GM20431 (cell line): Measurements from ENCODE around the gene LOC128125822.

Experiments
- in situ Hi-C: fragments of 300-500 bp; cut with MseI, MboI; formaldehyde crosslinking; loops from one replicate; pipeline ENCODE4 v1.15.0; 2020; ENCODE audit warnings: low sequenced_read_pairs; ENCODE audit not compliant: unreplicated experiment

LOC128125822 gene

DNA sequence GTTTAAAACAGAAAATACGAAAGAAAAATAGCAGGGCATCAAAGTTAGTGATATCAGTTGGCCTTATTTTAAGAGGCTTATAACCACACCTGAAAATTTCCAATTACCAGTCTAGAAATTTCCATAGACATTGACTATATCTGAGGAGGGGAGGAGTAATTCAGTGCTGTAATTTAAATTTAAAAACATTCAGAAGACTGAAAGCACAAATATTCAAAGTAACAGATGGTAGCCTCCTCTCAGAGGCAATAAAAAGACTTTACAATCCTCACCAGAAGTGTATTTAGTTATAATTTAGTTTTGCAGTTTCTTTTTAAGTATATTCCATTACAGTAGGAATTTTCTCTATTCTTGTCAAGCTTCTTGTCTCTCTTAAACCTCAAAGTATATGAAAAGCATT lies 18.4 kb upstream of the LOC128125822 start:
- in situ Hi-C loops: loop anchor here (25.0 kb wide), 1 partner anchor 192 kb away; no protein-coding TSS in a partner anchor

DNA sequence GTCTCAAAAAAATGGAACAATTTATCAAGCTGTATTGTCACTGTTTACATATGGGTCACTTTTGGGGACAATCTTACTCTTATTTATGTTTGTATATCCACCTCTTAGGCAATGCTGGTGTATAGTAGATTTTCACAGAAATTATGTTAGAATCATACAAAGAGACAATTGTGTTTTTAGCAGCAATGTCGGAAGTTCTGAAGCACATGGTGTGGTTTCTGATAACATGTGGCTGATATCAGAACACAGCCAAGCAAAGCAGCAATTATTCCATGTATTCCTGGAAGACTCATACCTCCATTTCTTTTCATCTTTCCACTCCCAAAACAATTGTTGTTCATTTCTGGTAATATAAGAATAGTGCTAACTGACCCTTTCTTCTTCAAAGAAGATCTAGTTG lies 17.5 kb upstream of the LOC128125822 start:
- in situ Hi-C loops: loop anchor here (25.0 kb wide), 1 partner anchor 192 kb away; no protein-coding TSS in a partner anchor

DNA sequence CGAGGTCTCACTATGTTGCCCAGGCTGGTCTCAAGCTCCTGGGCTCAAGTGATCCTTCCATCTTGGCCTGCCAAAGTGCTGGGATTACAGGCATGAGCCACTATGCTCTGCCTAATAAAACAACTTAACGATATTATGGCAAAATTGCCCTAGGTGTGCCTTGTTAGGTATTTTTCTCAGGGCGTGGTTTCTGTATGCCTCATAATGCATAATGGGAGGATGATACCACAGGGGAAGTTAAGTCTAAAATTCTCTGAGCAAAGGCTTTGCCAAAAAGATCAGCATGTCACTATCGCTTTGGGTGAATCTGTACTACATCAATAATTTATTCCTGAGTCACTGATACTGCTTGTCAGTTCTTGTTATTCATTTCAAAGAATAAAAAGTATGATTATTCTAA lies 15.9 kb upstream of the LOC128125822 start:
- in situ Hi-C loops: loop anchor here (25.0 kb wide), 1 partner anchor 194 kb away; no protein-coding TSS in a partner anchor

DNA sequence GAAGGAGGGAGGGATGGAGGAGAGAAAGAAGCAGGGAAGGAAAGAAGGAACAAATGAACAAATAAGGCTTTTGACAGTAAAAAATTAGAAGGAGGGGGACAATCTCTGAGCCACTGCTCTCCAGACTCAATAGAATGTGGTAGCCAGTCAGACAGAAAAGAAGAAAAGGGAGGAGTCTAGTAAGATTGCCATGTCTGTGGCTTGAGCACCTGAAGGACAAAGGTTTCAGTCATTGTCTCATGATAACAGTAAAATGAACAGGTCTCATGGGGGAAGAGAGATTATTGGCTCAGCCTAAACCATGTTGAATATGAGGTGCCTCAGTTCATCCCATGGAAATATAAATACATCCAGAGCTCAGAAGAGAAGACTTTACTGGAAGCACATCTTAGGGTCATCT lies 14.0 kb upstream of the LOC128125822 start:
- in situ Hi-C loops: loop anchor here (25.0 kb wide), 1 partner anchor 196 kb away; no protein-coding TSS in a partner anchor

DNA sequence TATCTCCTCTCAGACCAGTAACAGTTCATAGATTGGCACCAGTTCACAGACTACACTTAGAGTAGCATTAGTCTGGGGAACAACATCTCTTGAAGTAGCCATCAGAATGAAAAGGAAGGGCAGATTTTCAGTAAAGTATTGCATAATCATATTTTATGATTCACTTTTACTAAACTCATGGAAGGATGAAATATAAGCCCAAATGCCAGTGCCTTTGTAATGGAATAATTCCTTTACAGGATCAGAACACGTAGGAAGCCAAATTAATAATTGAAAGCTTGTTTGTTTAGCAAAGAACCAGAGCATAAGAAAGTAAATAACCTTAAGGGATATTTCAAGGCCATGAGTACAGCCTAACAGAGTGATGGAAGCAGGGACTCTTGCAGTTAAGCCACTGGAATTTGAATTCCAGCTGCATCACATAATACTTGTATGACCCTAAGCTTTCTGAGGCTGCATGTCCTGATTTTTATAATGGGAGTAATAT lies 11.4 kb upstream of the LOC128125822 start:
- in situ Hi-C loops: loop anchor here (25.0 kb wide), 1 partner anchor 199 kb away; no protein-coding TSS in a partner anchor

DNA sequence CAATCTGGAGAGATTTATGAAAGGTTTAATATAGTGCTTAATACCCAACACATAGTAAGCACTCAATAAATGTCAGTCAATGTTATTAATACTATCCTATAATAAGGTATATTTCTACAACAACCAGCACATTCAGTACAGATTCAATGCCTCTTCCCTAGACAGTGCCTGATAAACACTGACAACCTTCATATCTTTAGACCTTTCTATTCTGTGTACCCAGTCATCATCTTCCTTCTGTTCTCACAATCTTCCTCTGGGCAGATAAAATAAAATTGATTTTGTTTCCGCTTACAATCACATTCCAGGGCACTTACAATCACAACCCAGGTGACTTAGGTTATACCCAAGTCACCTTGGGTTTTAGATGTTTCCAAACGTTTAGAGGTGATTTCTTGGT lies 11.0 kb upstream of the LOC128125822 start:
- in situ Hi-C loops: loop anchor here (25.0 kb wide), 1 partner anchor 199 kb away; no protein-coding TSS in a partner anchor

DNA sequence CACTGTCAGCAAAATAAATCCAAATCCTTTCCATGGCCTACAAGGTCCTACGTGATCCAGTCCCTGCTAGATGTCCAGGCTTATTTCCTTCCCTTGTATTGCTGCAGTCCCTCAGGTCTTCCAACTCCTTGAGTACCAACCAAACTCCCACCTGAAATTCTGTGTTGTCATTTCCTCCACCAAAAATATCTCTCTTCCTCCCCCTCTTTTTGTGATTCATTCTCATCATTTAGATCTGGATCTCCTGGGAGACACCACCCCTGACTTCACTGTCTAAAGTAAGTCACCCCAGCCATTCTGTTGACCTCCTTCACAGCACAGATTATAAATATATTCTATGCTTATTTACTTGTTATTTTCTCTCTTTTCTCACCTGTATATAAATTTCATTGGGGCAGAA lies 9.0 kb upstream of the LOC128125822 start:
- in situ Hi-C loops: loop anchor here (25.0 kb wide), 1 partner anchor 201 kb away; no protein-coding TSS in a partner anchor

DNA sequence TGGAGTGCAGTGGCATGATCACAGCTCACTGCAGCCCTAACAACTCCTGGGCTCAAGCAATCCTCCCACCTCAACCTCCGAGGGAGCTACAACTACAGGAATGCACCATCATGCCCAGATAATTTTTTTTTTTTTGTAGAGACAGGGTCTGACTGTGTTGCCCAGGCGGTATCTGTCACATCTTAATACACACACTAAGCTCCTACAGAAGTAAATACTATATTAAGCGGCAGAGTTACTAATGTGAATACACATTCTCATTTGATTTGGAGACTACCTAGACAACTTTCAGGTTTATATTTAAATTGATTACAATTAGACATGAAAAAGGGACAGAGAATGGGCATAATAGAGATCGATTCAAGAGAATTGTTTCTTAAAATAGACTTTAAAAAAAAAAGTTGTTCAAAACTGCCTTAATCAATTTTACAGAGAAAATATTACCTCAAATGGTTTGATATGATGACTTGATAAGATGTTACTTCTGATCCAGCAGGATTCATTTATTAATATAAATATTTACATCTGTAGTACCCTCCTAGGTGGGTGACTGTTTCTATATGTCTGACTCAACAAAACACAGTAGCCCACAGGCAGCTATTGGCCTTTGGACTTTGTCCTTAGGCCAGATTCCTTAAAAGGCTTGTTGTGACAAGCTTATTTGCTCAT lies 7.1 kb upstream of the LOC128125822 start:
- in situ Hi-C loops: loop anchor here (25.0 kb wide), 1 partner anchor 203 kb away; no protein-coding TSS in a partner anchor

DNA sequence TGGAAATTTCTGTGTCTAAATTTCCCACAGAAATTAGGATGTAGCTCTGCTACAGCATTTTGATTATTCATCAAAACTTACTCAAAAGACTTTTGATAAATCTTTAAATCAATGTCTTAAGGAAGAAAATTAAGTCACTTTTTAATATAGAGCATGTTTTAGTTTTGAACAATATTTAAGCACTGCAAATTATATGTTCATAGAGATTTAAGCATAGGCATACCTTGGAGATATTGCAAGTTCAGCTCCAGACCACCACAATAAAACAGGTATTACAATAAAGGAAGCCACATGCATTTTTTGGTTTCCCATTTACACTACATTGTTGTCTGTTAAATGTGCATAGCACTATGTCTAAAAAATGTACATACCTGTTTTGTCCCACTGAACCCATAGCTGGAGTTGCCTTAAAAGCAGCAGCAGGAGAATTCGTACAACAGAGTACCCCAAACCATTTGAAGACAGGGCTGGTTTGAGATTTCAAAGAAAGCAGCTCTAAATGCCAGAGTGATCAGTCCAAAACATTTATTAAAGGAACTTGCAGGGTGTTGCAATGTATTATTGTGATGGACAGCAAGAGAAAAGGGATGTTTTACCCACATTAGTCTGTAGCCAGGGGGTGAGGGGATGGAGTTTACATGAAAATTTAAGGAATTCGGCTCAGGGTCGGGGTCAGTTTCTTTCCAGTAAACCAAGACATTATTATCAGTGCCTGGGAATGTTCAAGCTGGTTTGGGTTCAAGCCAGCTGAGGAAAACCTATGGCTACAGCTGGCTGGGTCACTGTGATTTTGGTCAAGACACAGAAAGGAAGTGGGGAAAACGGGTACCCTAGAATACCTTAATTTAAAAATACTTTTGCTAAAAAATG lies 6.3 kb upstream of the LOC128125822 start:
- in situ Hi-C loops: loop anchor here (25.0 kb wide), 1 partner anchor 204 kb away; no protein-coding TSS in a partner anchor

DNA sequence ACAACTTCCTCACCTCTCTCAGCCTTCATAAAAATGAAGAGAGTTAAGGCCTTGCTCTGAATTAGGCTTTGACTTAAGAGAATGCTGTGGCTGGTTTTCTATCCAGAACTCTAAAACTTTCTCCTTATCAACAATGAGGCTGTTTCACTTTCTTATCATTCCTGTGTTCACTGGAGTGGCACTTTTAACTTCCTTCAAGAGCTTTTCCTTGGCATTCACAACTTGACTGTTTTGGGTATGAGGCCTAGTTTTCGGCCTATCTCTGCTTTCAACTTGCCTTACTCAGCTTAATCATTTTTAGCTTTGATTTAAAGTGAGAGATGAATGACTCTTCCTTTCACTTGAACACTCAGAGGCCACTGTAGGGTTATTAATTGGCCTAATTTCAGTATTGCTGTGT lies 4.3 kb upstream of the LOC128125822 start:
- in situ Hi-C loops: loop anchor here (25.0 kb wide), 1 partner anchor 206 kb away; no protein-coding TSS in a partner anchor

DNA sequence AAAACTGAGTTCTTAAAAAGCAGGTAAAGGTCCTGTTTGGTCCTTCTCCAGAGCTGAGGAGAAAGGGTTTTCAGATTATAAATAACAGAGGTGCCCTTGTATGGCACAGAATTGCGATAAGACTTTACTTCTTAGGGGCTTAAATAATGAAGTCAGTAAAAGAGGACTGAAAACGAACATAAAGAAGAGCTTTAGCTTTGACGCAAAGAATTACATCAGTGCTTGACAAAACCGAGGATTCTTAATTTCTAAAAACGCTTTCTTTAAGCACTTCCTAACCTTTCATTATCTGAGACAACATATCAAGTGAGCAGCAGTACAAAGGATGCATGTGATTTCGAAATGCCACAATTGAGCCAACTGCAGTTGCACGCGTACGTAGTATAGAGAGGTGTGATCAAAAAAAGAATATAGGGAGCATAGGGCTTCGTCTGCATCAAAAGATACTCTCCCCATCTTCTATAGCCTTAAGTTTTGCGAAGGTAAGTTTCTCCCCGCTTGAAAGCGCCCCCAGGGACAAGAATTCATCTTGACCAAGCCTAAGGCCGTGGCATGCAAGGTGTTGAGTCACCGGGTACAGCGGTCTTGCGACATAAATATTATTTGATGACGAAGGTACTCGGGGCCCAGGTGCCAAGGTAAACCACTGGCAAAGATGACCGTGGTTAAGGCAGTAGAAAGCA lies 778 bp upstream of the LOC128125822 start:
- in situ Hi-C loops: loop anchor here (25.0 kb wide), 1 partner anchor 209 kb away; no protein-coding TSS in a partner anchor

DNA sequence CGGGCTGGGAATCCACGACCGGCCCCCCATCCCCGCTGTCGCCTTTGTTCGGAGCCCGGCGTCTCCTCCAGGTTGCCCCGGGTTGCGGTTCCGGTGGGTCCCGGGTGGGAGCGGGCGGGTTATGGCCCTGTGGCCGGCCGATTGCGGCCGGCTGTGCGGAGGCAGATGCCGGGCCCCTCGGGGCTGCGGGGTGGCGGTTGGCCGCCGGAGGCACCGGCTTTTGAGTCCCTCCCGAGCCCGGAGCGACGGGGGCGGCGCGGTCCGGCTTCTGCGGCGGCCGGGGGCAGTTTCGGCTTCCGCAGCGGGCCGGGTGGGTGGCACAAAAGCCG lies 431 bp downstream of the LOC128125822 start:
- in situ Hi-C loops: loop anchor here (25.0 kb wide), 1 partner anchor 210 kb away; no protein-coding TSS in a partner anchor

DNA sequence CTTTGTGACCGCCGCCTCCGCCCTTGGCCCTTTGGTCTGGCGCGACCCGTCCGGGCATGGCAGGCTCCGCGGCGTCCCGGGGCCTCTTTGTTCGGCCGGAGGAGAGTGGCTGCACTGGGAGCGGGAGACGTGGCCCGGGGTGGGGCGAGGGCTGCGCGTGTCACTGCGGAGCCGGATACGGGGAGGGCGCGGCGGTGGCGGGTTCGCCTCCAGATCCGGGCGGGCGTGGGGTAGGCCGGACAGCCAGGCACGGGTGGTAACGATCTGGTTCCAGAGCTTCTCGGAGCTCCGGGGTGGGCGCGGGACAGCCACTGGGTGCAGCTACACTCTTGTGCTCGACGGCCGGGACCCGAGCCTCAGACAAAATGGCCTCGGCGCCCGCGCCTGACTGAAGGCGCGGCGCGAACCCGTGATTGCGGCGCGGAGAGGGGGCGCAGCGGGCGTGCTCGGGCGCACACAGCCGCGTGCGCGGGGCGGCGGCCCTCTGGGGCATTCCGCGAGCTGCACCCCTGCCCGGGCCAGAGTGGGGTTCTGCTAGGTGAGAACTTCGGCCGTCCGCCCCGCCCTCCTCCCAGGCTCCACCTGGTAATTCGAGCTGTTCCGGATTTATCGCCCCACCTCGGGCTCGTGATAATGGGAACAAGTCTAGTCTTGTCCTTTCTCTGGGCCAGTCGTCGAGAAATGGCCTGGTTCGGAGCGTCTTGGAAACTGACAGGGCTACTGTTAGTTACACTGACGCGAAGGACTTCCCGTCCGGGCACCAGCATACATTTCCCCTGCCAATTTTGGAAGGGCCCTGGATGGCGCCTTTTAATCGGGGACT lies 1.0 kb downstream of the LOC128125822 start:
- in situ Hi-C loops: loop anchor here (25.0 kb wide), 1 partner anchor 211 kb away; no protein-coding TSS in a partner anchor

DNA sequence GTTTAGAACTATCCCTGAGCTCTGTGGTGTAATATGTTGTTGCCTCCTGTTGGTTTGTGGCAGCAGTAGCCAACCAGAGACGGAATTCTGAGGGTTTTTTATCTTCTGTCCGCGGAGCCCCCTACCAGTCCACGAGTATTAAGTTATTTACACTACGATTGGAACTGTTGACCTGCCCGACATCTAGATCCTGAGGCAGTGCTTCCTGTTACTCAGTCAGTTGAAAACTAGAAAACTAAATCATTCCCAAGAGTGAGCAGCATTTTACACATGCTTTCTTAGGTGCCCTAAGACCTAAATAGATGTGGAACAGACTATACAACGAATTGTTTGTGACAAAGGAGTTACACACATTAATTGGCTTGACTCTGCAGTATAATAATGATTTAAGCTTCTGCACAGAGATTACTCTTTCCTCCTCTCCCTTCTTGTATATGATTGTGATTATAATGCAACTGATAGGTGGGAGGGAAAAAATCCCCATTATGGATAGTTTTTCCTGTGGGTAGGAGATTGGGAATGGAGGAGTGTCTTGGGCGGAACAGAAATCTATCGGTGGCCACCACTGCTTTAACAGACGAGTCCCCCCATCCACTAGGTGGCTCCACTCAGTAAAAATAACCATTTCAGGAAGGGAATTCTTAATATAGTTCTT lies 1.7 kb downstream of the LOC128125822 start:
- in situ Hi-C loops: loop anchor here (25.0 kb wide), 1 partner anchor 212 kb away; no protein-coding TSS in a partner anchor

DNA sequence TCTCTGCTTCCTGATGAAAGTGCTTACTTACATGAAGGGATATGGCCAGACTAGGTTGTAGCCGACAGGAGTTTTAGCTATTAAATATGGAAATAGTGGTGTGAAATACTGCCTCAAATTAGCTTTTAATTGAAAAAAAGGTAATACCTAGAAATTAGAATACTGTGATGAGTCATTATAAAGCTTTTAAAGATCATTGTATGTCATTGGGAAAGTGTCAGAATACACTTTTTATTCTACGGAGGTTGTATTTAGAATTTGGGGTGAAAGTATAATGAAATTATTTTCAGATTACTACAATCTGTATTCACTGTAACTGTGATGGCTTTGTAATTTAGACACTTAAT lies 2.2 kb downstream of the LOC128125822 start:
- in situ Hi-C loops: loop anchor here (25.0 kb wide), 1 partner anchor 212 kb away; no protein-coding TSS in a partner anchor

DNA sequence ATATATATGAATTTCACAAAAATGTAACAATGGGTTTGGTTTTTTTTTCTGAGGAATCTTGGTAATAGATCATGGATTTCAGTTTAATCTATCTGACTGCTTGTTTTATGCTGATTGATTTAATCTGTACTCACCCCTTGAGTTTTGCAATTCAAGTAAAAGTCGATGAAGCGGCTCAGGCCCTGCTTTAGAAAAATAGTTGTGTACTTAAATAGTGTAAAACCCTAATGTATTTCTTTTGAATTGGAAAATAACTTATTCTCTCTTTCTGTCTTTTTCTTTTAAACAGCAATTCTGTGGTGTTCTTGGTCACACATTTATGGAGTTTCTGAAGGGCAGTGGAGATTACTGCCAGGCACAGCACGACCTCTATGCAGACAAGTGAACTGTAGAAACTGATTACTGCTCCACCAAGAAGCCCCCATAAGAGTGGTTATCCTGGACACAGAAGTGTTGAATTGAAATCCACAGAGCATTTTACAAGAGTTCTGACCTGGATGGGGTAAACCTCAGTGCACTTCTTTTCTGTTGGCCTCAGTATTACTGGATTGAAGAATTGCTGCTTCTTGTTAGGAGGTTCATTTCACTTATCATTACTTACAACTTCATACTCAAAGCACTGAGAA lies 4.0 kb downstream of the LOC128125822 start:
- in situ Hi-C loops: no loop called here

DNA sequence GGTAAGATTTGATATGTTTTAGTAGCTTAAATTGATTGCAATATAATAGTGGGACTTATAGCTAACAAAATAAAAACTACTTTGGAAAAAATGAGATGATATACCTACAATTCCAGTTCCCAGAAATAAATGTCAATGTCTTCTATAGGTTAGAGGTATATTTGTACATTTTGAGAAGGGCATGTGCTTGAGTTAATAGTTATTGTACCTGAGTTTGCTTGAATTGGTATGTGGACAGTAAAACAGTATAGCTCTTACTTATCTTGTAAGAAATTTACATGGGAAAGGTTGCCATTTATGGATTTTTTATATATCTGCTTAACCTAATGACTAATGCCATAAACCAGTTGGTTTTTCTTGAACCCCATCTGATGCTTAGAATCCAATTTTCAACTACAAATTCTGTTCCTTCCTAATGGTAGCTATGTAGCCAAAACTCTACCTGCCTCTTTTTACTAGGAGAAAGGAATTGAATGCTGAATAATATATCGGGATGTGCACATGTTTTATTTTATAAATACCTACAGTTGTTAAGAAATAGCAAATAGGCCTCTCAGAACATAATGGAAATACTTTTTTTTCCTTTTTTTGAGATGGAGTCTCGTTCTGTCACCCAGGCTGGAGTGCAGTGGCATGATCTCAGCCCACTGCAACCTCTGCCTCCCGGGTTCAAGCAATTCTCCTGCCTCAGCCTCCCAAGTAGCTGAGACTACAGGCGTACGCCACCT lies 4.9 kb downstream of the LOC128125822 start:
- in situ Hi-C loops: no loop called here
